ENCODE results near the gene KRTAP12-2. TPM values are rescaled to one million over a fixed set of nuclear protein-coding genes. Genes with fewer than 3 reads are reported as not detected.

The KRTAP12-2 gene
- total RNA-seq, 4 donors from 2014 or later = not detected

DNA sequence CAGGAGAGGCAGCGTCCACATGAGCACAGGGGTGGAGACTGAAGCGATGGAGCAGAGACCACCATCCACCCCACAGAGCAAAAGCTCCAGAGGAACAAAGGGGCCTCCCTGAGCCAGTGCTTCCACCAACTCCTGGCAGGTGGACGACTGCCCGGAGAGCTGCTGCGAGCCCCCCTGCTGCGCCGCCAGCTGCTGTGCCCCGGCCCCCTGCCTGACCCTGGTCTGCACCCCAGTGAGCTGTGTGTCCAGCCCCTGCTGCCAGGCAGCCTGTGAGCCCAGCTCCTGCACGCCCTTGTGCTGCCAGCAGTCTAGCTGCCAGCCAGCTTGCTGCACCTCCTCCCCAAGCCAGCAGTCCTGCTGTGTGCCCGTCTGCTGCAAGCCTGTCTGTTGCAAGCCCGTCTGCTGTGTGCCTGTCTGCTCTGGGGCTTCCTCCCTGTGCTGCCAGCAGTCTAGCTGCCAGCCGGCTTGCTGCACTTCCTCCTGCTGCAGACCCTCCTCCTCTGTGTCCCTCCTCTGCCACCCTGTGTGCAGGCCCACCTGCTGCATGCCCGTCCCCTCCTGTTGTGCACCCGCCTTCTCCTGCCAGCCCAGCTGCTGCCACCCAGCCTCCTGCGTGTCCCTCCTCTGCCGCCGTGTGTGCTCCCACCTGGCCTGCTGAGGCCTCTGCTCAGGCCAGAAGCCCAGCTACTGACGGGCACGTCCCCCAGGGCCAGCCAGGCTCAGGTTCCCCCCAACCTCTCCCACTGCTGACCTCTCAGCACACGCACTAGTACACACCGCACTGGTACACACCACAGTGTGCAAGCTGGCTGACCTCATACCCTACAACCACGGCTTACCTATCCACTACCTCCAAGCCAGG is 35.6 kb upstream of the KRTAP12-2 start:
- WGBS, 2 donors = 73 to 77% methylated on average over 12 to 13 of the region's 22 CpGs
- Histone ChIP-seq H3K9me3 (peaks cover 0 to 7% (median 5%) of the 10 kb centered on the region in 3 donors), H3K4me3 (no peak overlapping the region), H3K27ac (no peak overlapping the region), H3K27me3 (peaks cover 0 to 100% (median 13%) of the 10 kb centered on the region in 4 donors), H3K4me1 (no peaks in the 10 kb centered on the region), H3K36me3 (no peaks in the 10 kb centered on the region)
- TF ChIP-seq, protein P1, sequence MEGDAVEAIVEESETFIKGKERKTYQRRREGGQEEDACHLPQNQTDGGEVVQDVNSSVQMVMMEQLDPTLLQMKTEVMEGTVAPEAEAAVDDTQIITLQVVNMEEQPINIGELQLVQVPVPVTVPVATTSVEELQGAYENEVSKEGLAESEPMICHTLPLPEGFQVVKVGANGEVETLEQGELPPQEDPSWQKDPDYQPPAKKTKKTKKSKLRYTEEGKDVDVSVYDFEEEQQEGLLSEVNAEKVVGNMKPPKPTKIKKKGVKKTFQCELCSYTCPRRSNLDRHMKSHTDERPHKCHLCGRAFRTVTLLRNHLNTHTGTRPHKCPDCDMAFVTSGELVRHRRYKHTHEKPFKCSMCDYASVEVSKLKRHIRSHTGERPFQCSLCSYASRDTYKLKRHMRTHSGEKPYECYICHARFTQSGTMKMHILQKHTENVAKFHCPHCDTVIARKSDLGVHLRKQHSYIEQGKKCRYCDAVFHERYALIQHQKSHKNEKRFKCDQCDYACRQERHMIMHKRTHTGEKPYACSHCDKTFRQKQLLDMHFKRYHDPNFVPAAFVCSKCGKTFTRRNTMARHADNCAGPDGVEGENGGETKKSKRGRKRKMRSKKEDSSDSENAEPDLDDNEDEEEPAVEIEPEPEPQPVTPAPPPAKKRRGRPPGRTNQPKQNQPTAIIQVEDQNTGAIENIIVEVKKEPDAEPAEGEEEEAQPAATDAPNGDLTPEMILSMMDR (IDR thresholded peaks at IDR 0.05) = no peak
- no peak for TF ChIP-seq POLR2A (IDR thresholded peaks at IDR 0.05)
- no peak for DNase-seq
- intact Hi-C loops (cut with DNase I) = no loop called here

DNA sequence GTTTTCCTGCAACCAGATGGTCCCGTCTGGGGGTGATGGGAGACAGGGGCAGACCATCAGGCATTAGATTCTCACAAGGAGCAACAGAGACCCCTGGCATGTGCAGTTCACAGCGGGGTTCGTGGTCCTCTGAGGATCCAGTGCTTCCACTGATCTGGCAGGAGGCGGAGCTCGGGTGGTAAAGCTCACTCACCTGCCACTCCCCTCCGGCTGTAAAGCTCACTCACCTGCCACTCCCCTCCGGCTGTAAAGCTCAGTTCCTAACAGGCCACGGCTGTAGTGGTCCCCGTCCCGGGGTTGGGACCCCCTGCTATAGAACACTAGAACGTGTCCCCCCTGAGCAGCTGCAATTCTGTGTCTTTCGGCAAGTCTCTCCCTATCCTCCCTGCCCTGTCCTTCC is 34.8 kb upstream of the KRTAP12-2 start:
- 32 to 44% methylated on average over 7 to 12 of the region's 12 CpGs for WGBS, 2 donors
- Histone ChIP-seq H3K27ac (no peak overlapping the region), H3K4me3 (no peak overlapping the region), H3K9me3 (peaks cover 0 to 7% (median 5%) of the 10 kb centered on the region in 3 donors), H3K27me3 (peaks cover 0 to 100% (median 6%) of the 10 kb centered on the region in 4 donors), H3K36me3 (no peaks in the 10 kb centered on the region), H3K4me1 (no peaks in the 10 kb centered on the region)
- intact Hi-C loops (cut with DNase I) = no loop called here
- no peak for DNase-seq
- no peak for TF ChIP-seq POLR2A (IDR thresholded peaks at IDR 0.05)
- TF ChIP-seq, protein P1 (IDR thresholded peaks at IDR 0.05) = no peak

DNA sequence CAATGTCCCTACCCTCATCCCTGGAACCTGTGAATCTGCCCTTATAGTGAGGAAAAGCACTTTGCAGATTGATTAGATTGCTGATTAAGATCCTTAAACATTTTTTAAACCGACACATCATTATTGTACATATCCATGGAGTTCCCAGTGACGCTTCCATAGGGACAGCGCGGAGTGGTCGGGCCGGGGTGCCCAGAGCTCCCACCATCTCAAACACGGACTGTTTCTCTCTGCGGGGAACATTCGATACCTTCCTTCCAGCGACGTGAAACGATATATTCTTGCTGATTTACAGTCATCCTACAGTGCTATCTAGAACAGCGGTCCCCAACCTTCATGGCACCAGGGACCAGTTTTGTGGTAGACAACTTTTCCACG is 34.3 kb upstream of the KRTAP12-2 start:
- Histone ChIP-seq H3K27me3 (peaks cover 0 to 100% (median 3%) of the 10 kb centered on the region in 4 donors), H3K4me3 (no peak overlapping the region), H3K4me1 (no peaks in the 10 kb centered on the region), H3K36me3 (no peaks in the 10 kb centered on the region), H3K27ac (no peak overlapping the region), H3K9me3 (peaks cover 0 to 2% (median 0%) of the 10 kb centered on the region in 3 donors)
- DNase-seq = no peak
- WGBS, 2 donors = 84 to 87% methylated on average over 14 of the region's 14 CpGs
- TF ChIP-seq, protein P1 (IDR thresholded peaks at IDR 0.05) = no peak
- no peak for TF ChIP-seq POLR2A (IDR thresholded peaks at IDR 0.05)
- intact Hi-C loops (cut with DNase I) = no loop called here

DNA sequence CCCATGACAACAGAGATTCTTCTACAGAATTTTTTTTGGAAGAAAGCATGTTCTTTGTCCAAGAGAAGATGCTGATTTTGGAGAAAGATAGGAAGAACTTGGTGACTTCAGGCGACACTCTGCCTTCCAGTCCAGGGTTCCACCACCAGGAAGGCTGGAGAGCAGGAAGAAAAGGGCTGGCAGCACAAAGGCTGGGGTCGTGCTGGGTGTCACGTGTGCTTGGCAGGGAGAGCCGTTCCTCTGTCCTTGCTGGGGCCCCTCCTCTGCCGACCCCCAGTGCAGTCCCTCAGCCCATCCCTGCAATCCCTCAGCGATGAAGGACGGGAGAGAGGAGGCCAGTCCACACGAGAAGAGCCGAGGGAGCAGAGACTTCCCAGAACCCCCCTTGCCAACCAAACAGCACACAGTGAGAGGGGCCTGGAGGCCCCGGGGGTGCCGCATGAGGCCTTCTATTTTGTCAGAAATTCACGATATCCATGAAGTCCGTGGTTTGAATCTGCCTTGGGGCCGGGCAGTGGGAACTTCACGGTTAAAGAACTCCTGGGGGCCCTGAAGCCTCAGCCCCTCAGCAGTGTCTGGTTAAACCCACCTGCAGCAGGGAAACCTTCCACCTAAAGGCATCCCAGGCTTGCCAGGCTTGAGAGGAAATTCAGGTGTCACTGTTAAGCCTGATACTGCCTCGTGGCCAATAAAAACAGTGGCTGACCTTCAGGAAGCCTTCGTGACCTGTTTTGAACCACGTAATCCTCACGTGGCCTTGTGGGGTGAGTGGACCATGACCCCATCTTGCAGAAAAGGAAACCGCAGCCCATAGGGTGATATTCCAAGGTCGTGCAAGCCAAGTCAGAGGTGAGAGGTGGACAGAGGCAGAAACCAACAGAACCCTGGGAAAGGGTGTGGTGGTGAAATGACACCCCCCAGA is 33.6 kb upstream of the KRTAP12-2 start:
- Histone ChIP-seq H3K27ac (no peak overlapping the region), H3K4me1 (no peaks in the 10 kb centered on the region), H3K36me3 (no peaks in the 10 kb centered on the region), H3K9me3 (no peaks in the 10 kb centered on the region), H3K4me3 (no peak overlapping the region), H3K27me3 (peaks cover 0 to 100% (median 3%) of the 10 kb centered on the region in 4 donors)
- no peak for TF ChIP-seq POLR2A (IDR thresholded peaks at IDR 0.05)
- TF ChIP-seq, protein P1 (IDR thresholded peaks at IDR 0.05) = no peak
- 27 to 53% methylated on average over 6 to 13 of the region's 21 CpGs for WGBS, 2 donors
- no peak for DNase-seq
- intact Hi-C loops (cut with DNase I) = no loop called here

Data from esophagus squamous epithelium (tissue), 5 donors.